Progenitor cell of endocrine pancreas (in vitro differentiated cells): ENCODE results near the gene CHRND. TPM values are rescaled to one million over a fixed set of nuclear protein-coding genes. Genes with fewer than 3 reads are reported as not detected.
"Not testable (repeated sequence)": the region's sequence is repeated elsewhere in the genome, so short reads cannot be mapped to it uniquely, and the experiment has no call there.

Experiments
- DNase-seq: peaks from one replicate; pipeline ENCODE4 v3.0.0; 2021; ENCODE audit warnings: low spot score; ENCODE audit not compliant: unreplicated experiment
- H3K27ac Mint-ChIP-seq: 2 replicates; pipeline ENCODE4 v1.8.0; 2021; ENCODE audit warnings: mild to moderate bottlenecking, moderate library complexity, mixed read lengths
- H3K27me3 Mint-ChIP-seq: 2 replicates; pipeline ENCODE4 v1.8.0; 2021; ENCODE audit warnings: mixed read lengths
- H3K36me3 Mint-ChIP-seq: 2 replicates; pipeline ENCODE4 v1.8.0; 2022; ENCODE audit warnings: mixed read lengths; ENCODE audit not compliant: insufficient read depth
- H3K4me1 Mint-ChIP-seq: 2 replicates; pipeline ENCODE4 v1.8.0; 2021; ENCODE audit warnings: low read depth, mixed read lengths
- H3K4me3 Mint-ChIP-seq: 2 replicates; pipeline ENCODE4 v1.8.0; 2021; ENCODE audit warnings: low read depth, mild to moderate bottlenecking, moderate library complexity, mixed read lengths
- H3K9me3 Mint-ChIP-seq: 2 replicates; pipeline ENCODE4 v1.8.0; 2021; ENCODE audit warnings: low read depth, mixed read lengths
- total RNA-seq: library from RNA; stranded (reverse); gene quantifications from 2 replicates; pipeline ENCODE4 v1.2.1, GENCODE V29; 2021
- TF ChIP-seq, protein P1 (sequence below): fragments of 200-600 bp; sonication (generic); IDR thresholded peaks from one replicate; pipeline ENCODE4 v1.5.0; 2021; ENCODE audit warnings: antibody characterized with exemption, mild to moderate bottlenecking; ENCODE audit not compliant: unreplicated experiment

The CHRND gene
- total RNA-seq, 1 donor from 2014 or later, result 0.12 TPM

GRCh38 chr2:232530626-232531260, 4.8 kb downstream of the CHRND start:
- no peaks in the 10 kb centered on the region for H3K36me3 Mint-ChIP-seq
- H3K27me3 Mint-ChIP-seq, result peaks cover 24% of the 10 kb centered on the region
- no peak for DNase-seq
- no peaks in the 10 kb centered on the region for H3K4me1 Mint-ChIP-seq
- H3K4me3 Mint-ChIP-seq, result no peak overlapping the region
- TF ChIP-seq, protein P1, sequence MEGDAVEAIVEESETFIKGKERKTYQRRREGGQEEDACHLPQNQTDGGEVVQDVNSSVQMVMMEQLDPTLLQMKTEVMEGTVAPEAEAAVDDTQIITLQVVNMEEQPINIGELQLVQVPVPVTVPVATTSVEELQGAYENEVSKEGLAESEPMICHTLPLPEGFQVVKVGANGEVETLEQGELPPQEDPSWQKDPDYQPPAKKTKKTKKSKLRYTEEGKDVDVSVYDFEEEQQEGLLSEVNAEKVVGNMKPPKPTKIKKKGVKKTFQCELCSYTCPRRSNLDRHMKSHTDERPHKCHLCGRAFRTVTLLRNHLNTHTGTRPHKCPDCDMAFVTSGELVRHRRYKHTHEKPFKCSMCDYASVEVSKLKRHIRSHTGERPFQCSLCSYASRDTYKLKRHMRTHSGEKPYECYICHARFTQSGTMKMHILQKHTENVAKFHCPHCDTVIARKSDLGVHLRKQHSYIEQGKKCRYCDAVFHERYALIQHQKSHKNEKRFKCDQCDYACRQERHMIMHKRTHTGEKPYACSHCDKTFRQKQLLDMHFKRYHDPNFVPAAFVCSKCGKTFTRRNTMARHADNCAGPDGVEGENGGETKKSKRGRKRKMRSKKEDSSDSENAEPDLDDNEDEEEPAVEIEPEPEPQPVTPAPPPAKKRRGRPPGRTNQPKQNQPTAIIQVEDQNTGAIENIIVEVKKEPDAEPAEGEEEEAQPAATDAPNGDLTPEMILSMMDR, result no peak
- no peaks in the 10 kb centered on the region for H3K9me3 Mint-ChIP-seq
- H3K27ac Mint-ChIP-seq, result no peak overlapping the region

GRCh38 chr2:232532419-232532818, 6.5 kb downstream of the CHRND start:
- DNase-seq, result no peak
- H3K27me3 Mint-ChIP-seq, result peaks cover 18% of the 10 kb centered on the region
- H3K27ac Mint-ChIP-seq, result peak overlapping the region; percentile 31
- H3K4me3 Mint-ChIP-seq, result no peak overlapping the region
- no peaks in the 10 kb centered on the region for H3K36me3 Mint-ChIP-seq
- no peaks in the 10 kb centered on the region for H3K9me3 Mint-ChIP-seq
- TF ChIP-seq, protein P1, result no peak
- no peaks in the 10 kb centered on the region for H3K4me1 Mint-ChIP-seq

- not testable (repeated sequence) for DNase-seq, H3K9me3 Mint-ChIP-seq, H3K4me1 Mint-ChIP-seq, H3K4me3 Mint-ChIP-seq, H3K36me3 Mint-ChIP-seq
- H3K27me3 Mint-ChIP-seq, result peaks cover 16% of the 10 kb centered on the region
- peak overlapping the region; percentile 31 for H3K27ac Mint-ChIP-seq
Observed at GRCh38 chr2:232532821-232533220, 6.9 kb downstream of the CHRND start.

DNA sequence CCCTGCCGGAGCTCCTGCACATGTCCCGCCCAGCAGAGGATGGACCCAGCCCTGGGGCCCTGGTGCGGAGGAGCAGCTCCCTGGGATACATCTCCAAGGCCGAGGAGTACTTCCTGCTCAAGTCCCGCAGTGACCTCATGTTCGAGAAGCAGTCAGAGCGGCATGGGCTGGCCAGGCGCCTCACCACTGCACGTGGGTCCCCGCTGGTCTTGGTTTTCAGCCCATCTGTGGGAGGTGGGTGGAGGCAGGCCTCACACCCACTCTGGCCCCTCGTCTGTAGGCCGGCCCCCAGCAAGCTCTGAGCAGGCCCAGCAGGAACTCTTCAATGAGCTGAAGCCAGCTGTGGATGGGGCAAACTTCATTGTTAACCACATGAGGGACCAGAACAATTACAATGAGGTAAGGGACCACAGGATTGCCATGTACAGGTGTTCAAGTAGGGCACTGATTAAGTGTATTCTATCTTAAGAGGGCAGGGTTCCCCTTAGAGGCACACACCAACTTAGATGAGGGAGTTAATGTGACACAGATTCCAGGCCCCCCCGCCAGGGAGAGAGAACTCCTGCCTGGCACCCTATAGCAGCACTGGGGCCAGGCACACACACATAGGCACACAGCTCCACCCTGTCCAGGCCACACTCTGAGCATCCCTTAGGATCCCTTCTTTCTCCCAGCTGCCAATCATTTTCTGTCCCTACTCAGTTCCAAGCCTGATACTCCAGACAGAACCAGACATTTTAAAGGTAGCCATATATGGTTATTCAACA, 8.2 kb downstream of the CHRND start:
- Mint-ChIP-seq H3K27ac (no peak overlapping the region), H3K9me3 (no peaks in the 10 kb centered on the region), H3K36me3 (no peaks in the 10 kb centered on the region), H3K4me1 (no peaks in the 10 kb centered on the region), H3K27me3 (peaks cover 7% of the 10 kb centered on the region), H3K4me3 (no peak overlapping the region)
- no peak for DNase-seq
- TF ChIP-seq, protein P1, result no peak

- no peak for DNase-seq
- no peak overlapping the region for H3K27ac Mint-ChIP-seq
- H3K27me3 Mint-ChIP-seq, result peaks cover 7% of the 10 kb centered on the region
- TF ChIP-seq, protein P1, result no peak
- H3K9me3 Mint-ChIP-seq, result no peaks in the 10 kb centered on the region
- no peak overlapping the region for H3K4me3 Mint-ChIP-seq
- H3K4me1 Mint-ChIP-seq, result no peaks in the 10 kb centered on the region
- H3K36me3 Mint-ChIP-seq, result no peaks in the 10 kb centered on the region
Observed at GRCh38 chr2:232534940-232535651, 9.1 kb downstream of the CHRND start.
